Measurements from ENCODE around the gene METTL13.

- TF ChIP-seq CTCF (IDR thresholded peaks at IDR 0.05) = no peak
- TF ChIP-seq POLR2A (IDR thresholded peaks at IDR 0.05) = no peak
These were observed 23.4 kb upstream of the METTL13 start for GRCh38 chr1:171758011-171758410.
